Middle frontal gyrus (tissue), 1 donor: Measurements from ENCODE around the gene LRPAP1.
"Not testable (repeated sequence)": the region's sequence is repeated elsewhere in the genome, so short reads cannot be mapped to it uniquely, and the experiment has no call there.

ENCODE experiments used
- DNase-seq: peaks from one replicate; pipeline ENCODE4 v3.0.0-alpha.2; 2015; ENCODE audit warnings: low spot score; ENCODE audit errors: extremely low spot score

The LRPAP1 gene, protein sequence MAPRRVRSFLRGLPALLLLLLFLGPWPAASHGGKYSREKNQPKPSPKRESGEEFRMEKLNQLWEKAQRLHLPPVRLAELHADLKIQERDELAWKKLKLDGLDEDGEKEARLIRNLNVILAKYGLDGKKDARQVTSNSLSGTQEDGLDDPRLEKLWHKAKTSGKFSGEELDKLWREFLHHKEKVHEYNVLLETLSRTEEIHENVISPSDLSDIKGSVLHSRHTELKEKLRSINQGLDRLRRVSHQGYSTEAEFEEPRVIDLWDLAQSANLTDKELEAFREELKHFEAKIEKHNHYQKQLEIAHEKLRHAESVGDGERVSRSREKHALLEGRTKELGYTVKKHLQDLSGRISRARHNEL

DNA sequence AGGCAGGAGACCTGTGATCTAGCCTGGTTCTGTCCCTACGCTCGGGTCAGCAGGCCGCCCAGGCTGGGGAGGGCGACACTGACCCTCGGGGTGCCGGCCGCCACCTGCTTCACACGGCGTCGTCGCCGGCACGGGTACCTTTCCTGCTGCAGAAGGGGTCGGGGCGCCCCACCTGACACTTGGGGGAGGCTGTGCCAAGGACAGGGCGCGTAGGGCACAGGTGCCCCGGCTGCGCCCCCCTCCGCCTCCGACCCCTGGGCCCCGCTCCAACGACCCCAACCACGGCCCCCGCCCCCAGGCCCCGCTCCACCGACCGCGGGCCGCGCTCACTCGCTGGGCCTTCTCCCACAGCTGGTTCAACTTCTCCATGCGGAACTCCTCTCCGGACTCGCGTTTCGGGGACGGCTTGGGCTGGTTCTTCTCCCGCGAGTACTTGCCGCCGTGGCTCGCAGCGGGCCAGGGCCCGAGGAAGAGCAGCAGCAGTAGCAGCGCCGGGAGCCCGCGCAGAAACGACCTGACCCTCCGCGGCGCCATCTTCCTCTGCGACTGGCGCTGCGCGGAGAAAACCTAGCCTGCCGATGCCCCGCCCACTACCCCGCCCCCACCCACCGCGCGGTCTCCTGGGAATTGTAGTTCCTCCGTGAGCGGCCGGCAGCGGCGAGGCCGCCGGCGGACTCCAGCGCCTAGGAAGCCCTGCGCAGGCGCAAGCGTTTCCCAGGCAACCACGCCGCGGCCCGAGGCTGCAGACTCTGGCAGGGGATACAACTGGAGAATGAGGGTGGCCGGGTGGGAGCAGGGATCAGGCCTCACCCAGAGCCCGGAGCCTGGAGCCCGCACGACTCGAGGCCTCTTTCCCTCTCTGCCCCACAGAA, at the start of gene LRPAP1:
LRPAP1 (minus strand) TSS at position 544 of the 872 bp plus-strand sequence; CDS start at position 534, 10 bp downstream.
- DNase-seq, result peak; percentile 92

DNA sequence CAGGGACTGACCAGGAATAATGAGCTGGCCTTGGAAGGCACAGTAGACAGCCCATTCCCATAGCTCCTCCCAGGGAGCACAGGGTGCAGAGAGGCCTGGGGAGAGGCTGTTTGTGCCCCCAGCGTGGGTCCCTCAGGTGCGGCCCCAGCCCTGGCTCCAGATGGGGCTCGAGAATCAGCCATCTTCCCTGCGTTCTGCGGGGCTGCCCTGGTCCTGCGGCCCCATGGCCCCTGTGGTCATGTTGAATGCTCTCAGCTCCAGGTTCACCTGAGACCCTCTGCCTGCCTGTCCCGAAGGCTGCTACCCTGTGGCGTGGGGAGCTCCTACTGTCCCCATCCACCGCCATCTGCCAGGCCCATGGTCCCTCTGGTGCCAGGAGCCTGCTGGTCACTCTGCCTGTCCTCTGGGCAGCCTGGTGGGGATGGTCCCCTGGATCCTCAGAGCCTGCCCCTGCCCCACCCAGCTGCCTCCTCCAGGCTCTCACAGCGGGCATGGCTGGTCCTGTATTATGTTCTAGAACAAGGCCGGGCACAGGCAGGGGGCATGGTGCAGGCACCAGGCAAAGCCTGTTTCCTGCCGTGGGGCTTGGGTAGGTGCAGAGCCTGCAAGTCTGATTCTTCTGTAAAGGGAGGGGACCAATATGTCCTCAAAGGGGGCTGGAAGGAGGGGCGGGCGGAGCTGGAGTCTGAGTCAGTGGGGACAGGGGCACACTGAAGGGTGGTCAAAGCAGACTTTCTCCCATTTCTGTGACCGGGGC, 49.3 kb upstream of the LRPAP1 start:
- DNase-seq, result not testable (repeated sequence)

DNA sequence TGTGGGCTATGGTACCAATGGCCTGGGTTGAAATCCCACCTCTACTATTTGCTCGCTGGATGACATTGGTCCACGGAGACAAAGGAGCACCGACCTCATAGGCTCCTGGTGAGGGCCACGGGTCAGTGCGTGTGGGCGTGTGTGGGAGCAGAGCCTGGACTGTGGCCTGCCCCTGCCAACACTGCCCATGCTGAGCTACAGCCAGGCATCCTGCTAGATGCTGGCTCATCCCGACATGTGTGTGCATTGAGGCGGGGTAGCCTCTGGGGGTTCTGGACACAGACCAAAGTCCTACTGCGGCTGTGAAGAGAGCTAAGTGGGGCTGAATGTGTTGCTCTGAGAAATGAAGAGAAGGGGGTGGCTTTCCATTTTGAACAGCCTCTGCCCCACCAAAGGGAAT, 48.6 kb upstream of the LRPAP1 start:
- DNase-seq, result not testable (repeated sequence)

DNA sequence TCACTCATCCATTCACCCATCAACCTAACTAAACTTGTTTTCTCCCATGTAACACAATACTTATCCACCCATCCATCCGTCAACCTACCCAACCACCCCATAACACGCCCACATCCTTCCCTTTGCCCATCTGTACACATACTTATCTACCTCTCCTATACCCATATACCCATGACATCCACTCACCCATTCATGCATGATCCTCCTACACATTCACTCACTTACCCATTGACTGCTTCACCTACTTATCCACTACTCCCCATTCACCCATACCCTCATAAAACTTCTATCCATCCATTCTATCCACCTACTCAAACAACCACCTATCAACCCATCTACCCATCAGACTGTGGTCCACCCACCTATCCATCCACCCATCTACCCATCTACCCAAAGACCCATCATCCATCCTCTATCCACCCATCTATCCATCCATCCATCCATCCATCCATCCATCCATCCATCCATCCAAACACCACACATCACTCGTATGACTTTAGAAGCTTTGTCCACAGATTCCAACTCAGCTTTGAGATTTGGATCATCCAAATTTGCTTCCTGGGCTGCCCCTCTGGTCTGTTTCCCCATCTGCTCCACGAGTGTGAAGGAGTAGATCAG, 46.4 kb upstream of the LRPAP1 start:
- not testable (repeated sequence) for DNase-seq

DNA sequence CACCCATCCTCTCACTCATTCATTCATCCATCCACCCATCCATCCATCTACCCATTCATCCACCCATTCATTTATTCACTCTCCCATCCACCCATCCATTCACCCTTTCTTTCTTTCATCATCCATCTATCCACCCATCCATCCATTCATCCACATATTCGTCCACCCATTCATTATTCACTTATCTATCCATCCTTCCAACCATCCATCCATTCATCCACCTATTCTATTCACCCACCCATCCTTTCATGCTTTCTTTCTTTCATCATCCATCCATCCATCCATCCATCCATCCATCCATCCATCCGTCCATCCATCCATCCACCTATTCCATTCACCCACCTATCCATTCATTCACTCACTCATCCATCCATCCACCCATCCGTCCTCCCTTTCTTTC, 45.8 kb upstream of the LRPAP1 start:
- not testable (repeated sequence) for DNase-seq

DNA sequence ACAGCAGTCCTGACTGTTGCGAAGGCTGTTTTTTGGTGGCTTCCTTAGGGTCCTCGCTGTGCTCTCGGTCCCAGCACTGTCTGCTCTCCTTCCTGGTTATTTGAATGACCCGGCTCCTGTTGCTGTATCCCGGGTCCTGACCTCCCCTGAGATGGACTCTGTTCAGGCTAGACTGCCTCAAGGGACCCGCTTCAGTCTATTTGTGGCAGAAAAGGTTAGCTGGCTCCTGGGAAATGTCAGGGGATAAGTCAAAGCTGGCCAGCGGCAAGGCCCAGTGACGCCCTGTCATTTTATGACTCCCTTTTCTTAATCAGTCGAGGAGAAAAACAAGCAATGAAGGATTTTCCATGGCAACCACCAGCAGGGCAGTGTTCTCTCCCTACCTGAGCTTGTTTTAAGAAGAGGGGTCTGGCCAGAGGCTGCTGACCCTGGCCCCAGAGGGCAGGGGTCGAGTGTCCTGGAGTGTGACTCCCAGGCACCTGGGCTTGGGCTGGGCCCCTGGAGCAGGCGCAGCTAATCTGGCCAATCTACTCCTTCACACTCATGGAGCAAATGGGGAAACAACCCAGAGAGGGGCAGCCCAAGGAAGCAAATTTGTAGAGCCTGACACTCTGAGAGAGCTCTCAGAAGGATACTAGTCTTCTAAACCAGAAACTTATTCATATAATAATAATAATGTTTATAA, 45.1 kb upstream of the LRPAP1 start:
- not testable (repeated sequence) for DNase-seq

DNA sequence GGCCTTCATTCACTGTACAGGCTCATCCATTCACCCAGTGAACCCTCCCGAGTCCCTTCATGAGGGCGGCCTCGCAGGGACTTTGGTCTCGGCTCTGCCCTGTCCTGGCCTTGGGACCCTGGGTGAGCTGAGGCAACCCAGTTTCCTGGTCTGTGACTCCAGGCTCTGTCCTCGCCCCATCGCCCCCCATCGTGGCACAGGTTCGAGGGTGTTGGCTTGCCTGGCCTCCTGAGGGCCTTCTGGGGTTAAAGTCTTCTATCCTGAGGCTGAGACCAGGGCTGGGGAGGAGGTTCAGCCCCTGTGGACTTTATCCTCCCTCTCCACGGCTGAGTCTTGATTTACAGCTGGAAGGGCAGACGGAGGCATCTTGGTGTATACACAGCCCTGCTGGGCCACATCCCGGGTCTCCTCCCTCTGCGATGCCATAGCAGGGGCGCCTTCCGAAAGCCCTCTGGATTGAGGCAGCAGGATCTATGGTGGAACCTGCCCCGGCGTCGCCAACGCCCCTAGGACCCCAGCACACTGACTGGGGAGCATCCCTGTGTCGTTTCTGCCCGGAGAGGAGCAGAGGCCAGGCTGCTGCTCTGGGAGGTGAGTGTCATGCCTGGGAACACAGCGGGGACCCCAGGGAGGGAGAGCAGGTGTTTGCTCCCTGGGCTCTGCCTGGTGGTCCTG, 44.4 kb upstream of the LRPAP1 start:
- DNase-seq, result not testable (repeated sequence)

DNA sequence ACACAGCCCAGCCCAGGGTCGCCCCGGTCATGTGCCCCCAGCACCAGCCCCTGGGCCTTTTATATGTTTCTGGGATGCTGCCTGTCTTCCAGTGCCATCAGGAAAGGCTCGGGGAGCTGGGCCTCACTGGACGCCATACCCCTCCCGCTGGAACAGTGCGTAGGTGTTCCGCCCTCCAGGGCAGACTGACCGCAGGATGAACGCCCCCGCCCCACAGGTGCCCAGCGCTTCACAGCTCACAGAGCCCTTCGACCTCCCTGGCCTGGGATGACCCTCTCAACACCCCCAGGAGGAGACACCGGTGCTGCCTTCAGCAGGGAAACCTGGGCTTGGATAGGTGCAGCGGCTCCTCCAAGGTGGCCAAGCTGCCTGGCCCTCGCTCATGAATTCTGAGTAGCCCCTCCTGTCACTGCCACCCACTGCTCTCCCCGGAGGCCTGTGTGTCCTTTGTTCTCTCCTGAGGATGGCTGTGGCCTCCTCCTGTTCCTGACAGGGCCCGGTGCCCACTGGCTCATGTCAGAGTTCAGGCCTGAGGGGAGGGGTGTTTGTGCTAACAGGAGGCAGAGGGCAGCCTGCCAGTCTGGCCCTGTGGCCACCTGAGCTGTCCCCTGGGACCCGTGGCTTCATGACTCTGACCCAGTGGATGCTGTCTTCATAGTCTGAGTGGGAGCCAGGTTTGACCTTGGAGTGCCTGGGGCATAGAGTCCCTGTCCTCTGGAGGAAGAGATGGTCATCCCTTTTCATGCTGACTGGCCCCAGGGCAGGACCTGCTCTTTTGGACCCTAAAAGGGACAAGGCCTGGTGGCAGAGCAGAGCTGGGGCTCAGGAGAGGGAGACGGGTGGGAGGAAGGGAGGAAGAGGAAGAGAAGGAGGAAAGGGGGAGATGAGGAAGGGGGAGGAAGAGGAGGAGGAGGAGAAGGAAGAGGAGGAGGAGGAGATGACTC, 43.5 kb upstream of the LRPAP1 start:
- not testable (repeated sequence) for DNase-seq

DNA sequence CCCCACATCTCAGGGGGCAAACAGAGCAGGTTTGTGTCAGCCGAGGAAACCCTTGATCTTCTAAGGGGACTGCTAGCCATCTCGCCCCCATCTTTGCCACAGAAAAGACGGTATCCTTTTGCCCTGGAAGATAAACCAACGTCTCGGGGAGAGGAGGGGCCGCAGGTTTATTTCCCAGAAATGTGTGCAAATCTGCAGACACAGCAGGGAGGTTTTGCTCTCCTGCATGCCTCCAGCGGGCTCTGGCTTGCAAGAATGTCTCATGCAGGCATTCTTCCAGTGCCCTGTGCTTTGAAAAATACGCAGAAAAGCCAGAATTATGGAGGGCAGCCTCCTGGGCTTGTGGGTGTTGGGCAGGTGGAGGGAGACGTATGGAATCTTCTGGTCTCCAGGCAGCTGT, 42.6 kb upstream of the LRPAP1 start:
- DNase-seq, result not testable (repeated sequence)

DNA sequence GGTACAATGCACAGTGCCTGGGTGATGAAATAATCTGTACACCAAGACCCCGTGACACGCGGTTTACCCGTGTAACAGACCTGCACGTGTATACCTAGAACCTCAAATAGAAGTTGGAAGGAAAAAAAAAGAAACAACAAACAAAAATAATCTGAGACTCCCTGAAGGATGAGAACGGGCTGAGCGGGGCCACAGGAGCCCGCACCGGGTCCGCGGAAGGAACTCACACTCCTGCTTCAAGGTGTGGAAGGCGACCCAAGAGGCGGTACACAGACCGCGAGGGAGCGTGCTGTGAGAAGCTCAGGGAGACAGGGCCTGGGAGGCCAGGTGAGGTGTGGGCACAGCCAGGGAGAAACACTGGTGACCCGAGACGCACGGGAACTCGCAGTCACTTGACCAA, 42.1 kb upstream of the LRPAP1 start:
- DNase-seq, result not testable (repeated sequence)

DNA sequence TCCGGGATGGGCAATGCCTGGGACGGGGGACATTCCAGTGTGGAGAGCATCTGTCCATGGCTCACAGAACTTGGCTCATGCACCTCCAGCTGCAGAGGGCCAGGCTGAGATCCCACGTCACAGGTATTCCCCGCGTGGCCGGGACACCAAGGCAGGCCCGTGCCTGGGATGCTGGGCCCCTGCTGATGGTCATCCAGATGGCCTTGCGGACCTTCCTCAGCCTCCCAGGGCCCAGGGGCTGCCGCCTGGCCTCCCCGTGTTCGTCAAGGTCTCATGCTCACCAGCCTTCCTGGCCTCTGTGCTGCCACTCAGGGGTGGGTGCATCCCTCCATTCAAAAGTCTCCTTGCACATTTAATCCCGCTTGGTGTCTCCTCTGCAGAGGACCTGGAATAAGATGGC, 40.9 kb upstream of the LRPAP1 start:
- DNase-seq, result no peak

DNA sequence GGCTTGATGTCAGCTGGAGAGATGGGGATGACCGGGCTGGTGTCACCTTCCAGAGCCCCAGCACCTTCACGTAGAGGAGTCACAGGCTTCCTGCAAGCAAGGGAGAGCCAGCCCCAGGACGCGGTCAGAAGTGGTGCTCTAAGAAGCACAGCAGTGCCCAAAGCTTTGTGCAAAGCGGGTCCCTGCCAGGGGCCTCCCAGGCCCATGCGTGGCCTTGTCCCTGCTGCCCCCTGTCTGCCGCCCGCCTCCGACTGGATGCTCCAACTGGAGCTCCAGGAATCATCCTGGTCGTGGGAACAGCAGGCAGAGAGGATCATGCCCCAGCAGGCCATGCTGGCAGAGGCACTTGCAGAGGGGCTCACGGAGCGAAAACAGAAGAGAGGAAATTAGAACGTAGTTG, 40.1 kb upstream of the LRPAP1 start:
- no peak for DNase-seq

DNA sequence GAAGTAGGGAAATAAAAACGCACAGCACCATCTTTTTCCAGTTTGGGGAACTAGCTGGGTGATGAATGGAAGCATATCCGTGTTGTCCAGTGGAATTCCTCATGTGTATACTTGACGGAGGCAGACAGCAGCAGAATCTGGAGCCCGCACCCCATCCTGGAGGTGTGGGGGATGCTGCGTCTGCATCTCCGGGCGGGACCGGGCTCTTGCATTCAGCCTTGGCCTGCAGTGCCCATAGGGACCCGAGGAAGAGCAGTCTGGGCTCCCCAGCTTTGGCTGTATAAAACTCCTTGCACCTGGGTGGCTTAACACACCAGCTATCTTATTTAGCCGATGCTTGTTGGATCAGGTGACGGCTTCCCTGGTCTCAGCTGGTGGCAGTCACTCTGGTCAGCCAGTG, 39.7 kb upstream of the LRPAP1 start:
- DNase-seq, result no peak

DNA sequence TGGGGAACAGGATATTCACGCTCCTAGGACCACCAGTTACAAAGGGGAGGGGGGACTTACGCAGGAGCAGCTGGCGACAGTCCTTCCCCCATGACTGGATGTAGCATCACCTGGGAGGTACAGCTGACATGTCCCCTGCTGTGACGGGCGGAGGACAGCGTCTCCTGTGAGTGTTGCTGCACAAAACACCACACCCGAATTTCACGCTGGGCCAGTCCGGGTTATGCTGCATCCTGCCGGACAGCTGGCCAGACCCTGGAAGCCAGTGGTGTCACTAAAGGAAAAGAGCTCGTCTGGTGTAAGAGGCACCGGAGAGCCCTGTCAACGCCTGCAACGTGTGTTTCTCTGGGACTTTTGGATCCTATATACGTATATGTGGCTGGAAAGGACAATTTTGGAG, 38.7 kb upstream of the LRPAP1 start:
- not testable (repeated sequence) for DNase-seq

DNA sequence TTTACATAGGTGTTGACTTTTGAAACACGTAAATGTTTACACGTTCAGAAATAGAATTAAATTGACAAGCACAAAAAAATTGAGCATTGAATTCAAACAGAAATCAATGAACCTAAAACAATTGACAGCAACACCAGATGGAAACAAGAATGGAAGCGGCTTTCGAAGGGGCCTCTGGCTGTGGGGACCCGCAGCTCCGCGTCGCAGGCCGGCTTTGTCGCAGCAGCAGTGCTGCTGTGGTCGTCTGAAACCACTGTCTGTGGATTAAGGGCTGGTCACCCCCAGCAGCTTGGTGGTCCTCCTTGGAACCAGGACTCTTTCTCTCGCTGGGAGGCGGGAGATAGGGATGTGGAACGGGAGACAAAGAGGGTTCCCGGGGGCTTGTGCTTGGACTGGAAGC, 37.4 kb upstream of the LRPAP1 start:
- DNase-seq, result not testable (repeated sequence)

DNA sequence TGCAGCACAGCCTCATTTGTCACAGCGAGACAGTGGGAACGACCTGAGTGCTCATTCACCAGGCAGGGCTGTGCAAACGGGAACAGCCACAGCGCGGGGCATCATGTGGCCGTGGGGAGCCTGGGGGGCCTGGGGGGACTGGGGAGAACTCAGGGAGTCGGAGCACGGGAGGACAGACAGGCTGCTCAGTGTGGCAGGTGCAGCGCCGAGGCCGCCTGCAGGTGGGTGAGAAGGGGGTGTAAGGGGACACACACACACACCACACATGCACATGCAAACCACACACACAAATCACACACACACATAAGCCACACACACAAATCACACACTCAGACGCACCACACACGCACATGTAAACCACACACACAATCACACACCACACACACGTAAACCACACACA, 34.5 kb upstream of the LRPAP1 start:
- DNase-seq, result not testable (repeated sequence)

DNA sequence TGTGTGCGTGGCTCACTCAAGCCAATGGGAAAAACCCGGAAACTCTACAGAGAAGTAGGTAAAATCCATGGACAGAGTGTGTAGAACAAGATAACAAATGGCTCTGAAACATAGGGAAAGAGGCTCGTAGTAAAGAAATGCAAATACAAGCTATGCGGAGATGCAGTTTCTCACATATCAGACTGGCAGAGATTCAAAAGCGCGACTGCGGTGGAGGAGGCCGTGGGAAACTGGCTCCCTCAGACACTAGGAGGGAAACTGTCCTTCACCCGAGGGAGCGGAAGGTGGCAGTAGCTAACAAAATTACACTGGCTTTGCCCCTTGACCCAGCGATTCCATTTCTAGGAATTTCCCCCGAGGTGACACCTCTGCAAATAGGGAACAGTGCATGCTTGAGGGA, 34.1 kb upstream of the LRPAP1 start:
- not testable (repeated sequence) for DNase-seq

DNA sequence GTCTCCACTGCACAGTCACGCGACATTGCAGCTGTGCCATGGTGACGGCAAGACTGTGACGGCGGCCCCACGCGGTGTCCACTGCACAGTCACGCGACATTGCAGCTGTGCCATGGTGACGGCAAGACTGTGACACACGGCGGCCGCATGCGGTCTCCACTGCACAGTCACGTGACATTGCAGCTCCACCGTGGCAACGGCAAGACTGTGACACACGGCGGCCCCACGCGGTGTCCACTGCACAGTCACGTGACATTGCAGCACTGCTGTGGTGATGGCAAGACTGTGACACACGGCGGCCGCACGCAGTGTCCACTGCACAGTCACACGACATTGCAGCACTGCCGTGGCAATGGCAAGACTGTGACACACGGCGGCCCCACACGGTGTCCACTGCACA, 32.7 kb upstream of the LRPAP1 start:
- not testable (repeated sequence) for DNase-seq

DNA sequence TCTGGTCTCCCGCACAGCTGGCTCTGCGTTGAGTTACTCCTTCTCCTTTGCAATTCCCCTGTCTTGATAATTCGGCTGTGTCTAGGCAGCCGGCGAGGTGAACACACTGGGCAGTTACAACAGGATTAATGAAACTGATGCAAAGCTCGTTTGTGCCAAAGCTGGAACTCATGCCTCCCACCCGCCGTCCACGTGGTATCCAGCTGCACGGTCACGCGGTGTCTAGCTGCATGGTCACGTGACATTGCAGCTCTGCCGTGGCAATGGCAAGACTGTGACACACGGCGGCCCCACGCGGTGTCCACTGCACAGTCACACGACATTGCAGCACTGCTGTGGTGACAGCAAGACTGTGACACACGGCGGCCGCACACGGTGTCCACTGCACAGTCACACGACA, 31.2 kb upstream of the LRPAP1 start:
- no peak for DNase-seq
